GM12865 (cell line): ENCODE data around the gene HSDL2.
A peak's percentile ranks its signal among the peaks of the same experiment; 100 is the strongest.

Experiments
- DNase-seq: peaks from one replicate; pipeline ENCODE4 v3.0.0; 2010; ENCODE audit warnings: low read depth
- H3K4me3 ChIP-seq: 2 replicates; pipeline ENCODE4 v1.5.1; 2011; ENCODE audit warnings: mild to moderate bottlenecking, low read depth, low read length, control low read depth
- TF ChIP-seq, protein P1 (sequence below): IDR thresholded peaks from 2 replicates; pipeline ENCODE4 v1.5.1; 2011; ENCODE audit warnings: low read length, control low read depth, low read depth, inconsistent platforms; ENCODE audit not compliant: insufficient read depth; ENCODE audit errors: missing control alignments

Gene HSDL2

DNA sequence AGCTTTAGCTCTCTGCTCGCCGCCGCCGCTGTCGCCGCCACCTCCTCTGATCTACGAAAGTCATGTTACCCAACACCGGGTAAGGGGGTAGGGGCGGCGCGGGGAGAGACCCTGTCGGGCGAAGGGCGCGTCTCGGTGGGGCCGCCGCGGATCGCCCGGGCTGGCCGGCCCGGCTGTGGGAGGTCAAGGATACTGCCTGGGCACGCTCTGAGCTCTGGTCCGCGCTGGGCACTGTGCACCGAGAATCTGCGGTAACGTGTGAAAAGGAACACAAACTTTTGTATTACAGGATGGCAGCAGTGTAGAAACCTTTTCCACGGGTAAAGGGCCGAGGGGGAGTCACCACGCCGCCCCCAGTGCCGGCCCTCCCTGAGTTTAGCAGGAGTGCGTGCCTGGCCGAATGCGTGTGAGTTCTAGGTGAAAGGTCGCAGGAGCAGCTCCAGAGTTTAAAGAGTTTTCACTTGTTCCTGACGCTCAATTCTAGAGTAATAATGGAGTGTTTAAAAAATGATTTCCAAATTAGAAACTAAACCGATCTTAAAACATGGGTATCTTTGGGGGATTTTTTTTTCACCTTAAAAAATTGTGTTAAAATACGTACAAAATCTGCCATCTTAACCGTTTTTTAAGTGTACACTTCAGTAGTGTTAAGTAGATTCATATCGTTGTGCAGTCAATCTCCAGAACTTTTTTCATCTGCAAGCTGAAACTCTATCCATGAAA is at the start of gene HSDL2:
TSS of gene HSDL2 (plus strand) at position 7 of the 723 bp plus-strand sequence. CDS start at position 63, 56 bp downstream.
- DNase-seq, result peak; percentile 52
- H3K4me3 ChIP-seq, result peak within 1 kb of the TSS; percentile 60

GRCh38 chr9:112331674-112331952 is 48.3 kb upstream of the HSDL2 start:
- no peak for DNase-seq
- peak overlapping the region; percentile 98 for H3K4me3 ChIP-seq
- TF ChIP-seq, protein P1, sequence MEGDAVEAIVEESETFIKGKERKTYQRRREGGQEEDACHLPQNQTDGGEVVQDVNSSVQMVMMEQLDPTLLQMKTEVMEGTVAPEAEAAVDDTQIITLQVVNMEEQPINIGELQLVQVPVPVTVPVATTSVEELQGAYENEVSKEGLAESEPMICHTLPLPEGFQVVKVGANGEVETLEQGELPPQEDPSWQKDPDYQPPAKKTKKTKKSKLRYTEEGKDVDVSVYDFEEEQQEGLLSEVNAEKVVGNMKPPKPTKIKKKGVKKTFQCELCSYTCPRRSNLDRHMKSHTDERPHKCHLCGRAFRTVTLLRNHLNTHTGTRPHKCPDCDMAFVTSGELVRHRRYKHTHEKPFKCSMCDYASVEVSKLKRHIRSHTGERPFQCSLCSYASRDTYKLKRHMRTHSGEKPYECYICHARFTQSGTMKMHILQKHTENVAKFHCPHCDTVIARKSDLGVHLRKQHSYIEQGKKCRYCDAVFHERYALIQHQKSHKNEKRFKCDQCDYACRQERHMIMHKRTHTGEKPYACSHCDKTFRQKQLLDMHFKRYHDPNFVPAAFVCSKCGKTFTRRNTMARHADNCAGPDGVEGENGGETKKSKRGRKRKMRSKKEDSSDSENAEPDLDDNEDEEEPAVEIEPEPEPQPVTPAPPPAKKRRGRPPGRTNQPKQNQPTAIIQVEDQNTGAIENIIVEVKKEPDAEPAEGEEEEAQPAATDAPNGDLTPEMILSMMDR, result no peak

More for the DNA sequence above, at the start of gene HSDL2:
- TF ChIP-seq, protein P1, result no peak

- no peak for DNase-seq
- peak overlapping the region; percentile 98 for H3K4me3 ChIP-seq
- TF ChIP-seq, protein P1, result no peak
These were observed 47.7 kb upstream of the HSDL2 start for GRCh38 chr9:112332214-112332613.

GRCh38 chr9:112332674-112332976 is 47.3 kb upstream of the HSDL2 start:
- TF ChIP-seq, protein P1, result no peak
- peak overlapping the region; percentile 98 for H3K4me3 ChIP-seq
- DNase-seq, result no peak

- peak; percentile 93 for DNase-seq
- TF ChIP-seq, protein P1, result no peak
- H3K4me3 ChIP-seq, result peak within 1 kb of the TSS; percentile 98
These were observed 46.8 kb upstream of the HSDL2 start, which contains the start of gene PTBP3 for GRCh38 chr9:112332977-112333638. PTBP3 (minus strand) TSS chr9:112333619; CDS start chr9:112297865, 35,754 bp downstream.

DNA sequence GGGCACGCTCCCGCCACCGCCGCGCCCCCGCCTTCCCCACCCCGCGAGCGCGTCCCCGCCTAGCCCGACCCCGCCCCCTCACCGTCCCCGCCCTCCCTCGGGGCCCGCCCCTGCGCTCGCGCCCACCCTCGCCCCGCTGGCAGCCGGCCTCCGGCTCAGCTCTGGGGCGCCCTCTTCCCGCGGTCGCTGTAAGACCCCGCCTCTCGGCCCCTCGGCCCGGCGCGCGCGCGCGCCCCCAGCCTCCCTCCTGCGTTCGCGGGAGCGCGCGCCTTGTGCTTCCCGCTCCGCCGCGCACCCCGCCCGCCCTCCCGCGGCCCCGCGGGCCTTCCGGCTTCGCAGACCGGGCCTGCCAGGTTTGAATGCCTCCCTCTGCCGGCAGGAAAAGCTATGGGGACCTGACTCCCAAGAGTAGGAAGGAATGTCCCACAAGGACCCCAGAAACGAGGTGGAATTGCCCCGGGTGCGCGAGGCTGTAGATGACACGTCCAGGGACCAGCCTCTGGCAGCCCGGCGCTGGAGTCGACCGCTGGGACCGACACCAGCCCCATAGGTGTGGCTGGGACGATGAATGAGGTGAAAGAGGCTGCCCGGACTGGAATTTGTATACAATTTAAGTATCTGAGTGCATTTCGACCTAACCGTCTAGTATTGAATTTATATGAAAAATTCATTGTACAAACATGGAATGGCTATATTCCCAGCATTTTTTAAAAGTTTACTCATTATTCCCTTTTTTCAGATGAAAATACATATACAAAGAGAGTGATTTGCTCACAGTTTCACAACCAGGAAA is 46.1 kb upstream of the HSDL2 start:
- H3K4me3 ChIP-seq, result peak overlapping the region; percentile 98
- TF ChIP-seq, protein P1, result peak; percentile 33
- DNase-seq, result peak; percentile 98
